Common myeloid progenitor, CD34-positive (primary cell): ENCODE data around the gene PRMT5.

ENCODE experiments used
- CTCF ChIA-PET: fragments of 350-600 bp; sonication (Branson Sonifier 250); formaldehyde crosslinking; loops from one replicate; lab custom pipeline; 2021; ENCODE audit warnings: antibody characterized with exemption; lab: Charles Lee
- POLR2A ChIA-PET: fragments of 350-600 bp; sonication (Branson Sonifier 250); formaldehyde crosslinking; loops from one replicate; lab custom pipeline; 2021; ENCODE audit warnings: antibody characterized with exemption; lab: Charles Lee
- DNase-seq, 3 donors: peaks; one replicate each; pipeline versions ENCODE4 v3.0.0 to v3.0.0-alpha.2; 2013
- H3K27ac ChIP-seq, 2 experiments: 1 replicate in 1 of 2; 2 replicates in 1 of 2; pipeline ENCODE4 v1.7.0; 2013; ENCODE audit warnings: inconsistent platforms in 2 of 2, low read length in 2 of 2, mild to moderate bottlenecking in 2 of 2, low read depth in 1 of 2, moderate library complexity in 1 of 2; ENCODE audit not compliant: severe bottlenecking in 2 of 2, insufficient read depth in 1 of 2, poor library complexity in 1 of 2
- H3K27me3 ChIP-seq, 5 experiments: replicated peaks in 2 of 5; 1 replicate in 3 of 5; 2 replicates in 2 of 5; pipeline versions ENCODE4 v1.6.1 to v1.7.0; 2013; ENCODE audit warnings: low read length in 4 of 5, mild to moderate bottlenecking in 2 of 5, moderate library complexity in 2 of 5, inconsistent platforms in 1 of 5; ENCODE audit not compliant: insufficient read depth in 5 of 5, control insufficient read depth in 4 of 5
- H3K36me3 ChIP-seq, 4 experiments: 1 replicate in 2 of 4; 2 replicates in 2 of 4; pipeline versions ENCODE4 v1.6.1 to v1.7.0; 2013; ENCODE audit warnings: low read length in 3 of 4, control low read depth in 1 of 4, mild to moderate bottlenecking in 1 of 4; ENCODE audit not compliant: control insufficient read depth in 4 of 4, insufficient read depth in 4 of 4
- H3K4me1 ChIP-seq, 4 experiments: 1 replicate in 3 of 4; 2 replicates in 1 of 4; pipeline versions ENCODE4 v1.6.1 to v1.7.1; 2013; ENCODE audit warnings: low read length in 3 of 4, mild to moderate bottlenecking in 3 of 4, control low read depth in 1 of 4, inconsistent platforms in 1 of 4, moderate library complexity in 1 of 4; ENCODE audit not compliant: control insufficient read depth in 4 of 4, insufficient read depth in 4 of 4; ENCODE audit errors: control extremely low read depth in 1 of 4
- H3K4me3 ChIP-seq, 7 experiments: 1 replicate in 4 of 7; 2 replicates in 3 of 7; pipeline versions ENCODE4 v1.5.1 to v1.7.0; 2013; ENCODE audit warnings: mild to moderate bottlenecking in 7 of 7, low read length in 6 of 7, moderate library complexity in 6 of 7, inconsistent platforms in 2 of 7, low read depth in 2 of 7, control low read depth in 1 of 7; ENCODE audit not compliant: insufficient read depth in 4 of 7, control insufficient read depth in 1 of 7; ENCODE audit errors: extremely low read depth in 1 of 7
- H3K9me3 ChIP-seq, 5 experiments: 1 replicate in 4 of 5; 2 replicates in 1 of 5; pipeline versions ENCODE4 v1.6.1 to v1.7.1; 2013; ENCODE audit warnings: low read length in 4 of 5, mild to moderate bottlenecking in 2 of 5, inconsistent platforms in 1 of 5, low read depth in 1 of 5, moderate library complexity in 1 of 5; ENCODE audit not compliant: control insufficient read depth in 4 of 5, insufficient read depth in 2 of 5; ENCODE audit errors: control extremely low read depth in 1 of 5
- WGBS: methylation state at CpG from one replicate; pipeline ENCODE4 v1.1.5; 2013; ENCODE audit not compliant: insufficient coverage; 5-methylcytosine and 5-hydroxymethylcytosine counted together

The PRMT5 gene

DNA sequence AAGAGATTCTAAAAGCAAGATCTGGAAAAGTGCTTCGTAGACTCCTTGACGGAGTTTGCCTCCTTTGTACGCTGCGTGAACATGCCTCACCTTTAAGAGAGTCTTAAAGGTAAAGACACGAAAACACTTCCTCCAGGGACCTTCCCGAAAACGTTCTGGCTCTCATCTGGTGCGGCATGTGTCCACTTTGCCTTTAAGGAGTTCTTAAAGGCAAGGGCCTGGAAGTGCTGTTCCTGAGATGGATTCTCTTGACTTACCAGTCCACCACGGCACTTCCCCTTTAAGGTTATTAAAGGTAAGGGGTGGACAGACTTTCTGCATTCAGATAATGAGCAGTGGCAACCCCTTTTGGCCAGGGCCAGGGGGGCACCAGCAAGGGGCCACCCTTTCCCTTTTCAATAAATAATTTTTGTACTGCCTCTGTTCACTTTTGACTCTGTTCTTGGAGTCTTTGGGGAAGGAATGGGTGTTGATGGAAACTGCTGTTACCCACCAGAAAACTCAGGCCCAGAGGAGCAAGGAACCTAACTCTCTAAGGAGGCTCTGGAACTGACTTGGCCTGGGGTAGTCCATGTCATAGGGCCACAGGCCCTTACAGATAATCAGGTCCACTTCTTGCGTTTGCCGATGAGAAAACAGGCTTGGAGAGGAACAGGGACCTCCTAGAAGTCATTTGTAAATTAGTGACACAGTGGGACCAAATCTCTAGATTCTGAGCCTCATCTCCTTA lies 41.8 kb downstream of the PRMT5 start:
- CTCF ChIA-PET = interaction anchor here (1.2 to 15.8 kb wide), 4 partner anchors 12 to 65 kb away, joined by 3 to 143 read pairs (median 22); partner anchors contain the start of gene LRP10
- peak; percentile 51 to 78 (median 72) for DNase-seq

DNA sequence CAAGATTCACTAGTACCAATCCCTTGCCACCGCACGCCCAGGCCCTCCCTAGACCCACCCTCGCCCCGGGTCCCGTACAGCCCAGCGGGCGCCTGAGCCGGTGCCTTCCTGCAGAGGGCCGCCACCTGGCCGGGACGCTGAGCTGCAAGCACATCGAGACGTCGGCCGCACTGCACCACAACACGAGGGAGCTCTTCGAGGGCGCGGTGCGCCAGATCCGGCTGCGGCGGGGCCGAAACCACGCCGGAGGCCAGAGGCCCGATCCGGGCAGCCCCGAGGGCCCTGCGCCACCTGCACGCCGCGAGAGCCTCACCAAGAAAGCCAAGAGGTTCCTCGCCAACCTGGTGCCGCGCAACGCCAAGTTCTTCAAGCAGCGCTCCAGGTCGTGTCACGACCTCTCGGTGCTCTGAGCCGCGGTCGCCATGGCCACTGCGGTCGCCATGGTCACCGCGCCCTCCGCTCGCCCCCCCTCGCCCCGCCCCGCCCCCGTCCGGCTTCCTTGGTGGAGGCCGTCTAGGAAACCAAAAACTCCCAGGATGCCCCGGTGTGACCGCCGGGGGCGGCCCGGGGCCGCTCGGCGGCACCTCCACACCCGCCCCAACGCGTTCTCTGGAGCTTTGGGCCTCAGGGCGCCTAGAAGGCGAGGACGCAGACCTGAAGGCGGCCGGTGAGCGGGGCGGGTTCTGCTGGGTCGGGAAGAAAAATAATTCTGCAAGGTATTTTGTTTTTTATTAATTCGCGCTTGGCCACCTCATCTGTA lies 42.5 kb downstream of the PRMT5 start:
- WGBS = 4% methylated on average over 71 of the region's 77 CpGs
- Histone ChIP-seq H3K9me3 (peaks cover 0 to 3% (median 0%) of the 10 kb centered on the region in 5 experiments), H3K27ac (peak overlapping the region in 1 of 2 experiments; percentile 55), H3K4me1 (peaks cover 0 to 24% (median 15%) of the 10 kb centered on the region in 4 experiments), H3K36me3 (no peaks in the 10 kb centered on the region), H3K27me3 (peaks cover 0 to 59% (median 17%) of the 10 kb centered on the region in 5 experiments), H3K4me3 (peak overlapping the region in 3 of 7 experiments; percentile 44 to 51 (median 46))
- DNase-seq = peak; percentile 67 to 87 (median 79)
- ChIA-PET CTCF (interaction anchor here (1.6 to 15.8 kb wide), 7 partner anchors 10 to 64 kb away, joined by 3 to 143 read pairs (median 11); partner anchors contain the start of gene LRP10), POLR2A (no interaction called here)

More for the DNA sequence above, 41.8 kb downstream of the PRMT5 start:
- Histone ChIP-seq H3K9me3 (peaks cover 0 to 3% (median 0%) of the 10 kb centered on the region in 5 experiments), H3K4me1 (peaks cover 0 to 19% (median 15%) of the 10 kb centered on the region in 4 experiments), H3K4me3 (peak overlapping the region in 3 of 7 experiments; percentile 43 to 51 (median 44)), H3K27me3 (peaks cover 0 to 52% (median 14%) of the 10 kb centered on the region in 5 experiments), H3K36me3 (no peaks in the 10 kb centered on the region), H3K27ac (peak overlapping the region in 1 of 2 experiments; percentile 55)
- 32% methylated on average over 8 of the region's 11 CpGs for whole genome bisulfite sequencing
- POLR2A ChIA-PET = no interaction called here

DNA sequence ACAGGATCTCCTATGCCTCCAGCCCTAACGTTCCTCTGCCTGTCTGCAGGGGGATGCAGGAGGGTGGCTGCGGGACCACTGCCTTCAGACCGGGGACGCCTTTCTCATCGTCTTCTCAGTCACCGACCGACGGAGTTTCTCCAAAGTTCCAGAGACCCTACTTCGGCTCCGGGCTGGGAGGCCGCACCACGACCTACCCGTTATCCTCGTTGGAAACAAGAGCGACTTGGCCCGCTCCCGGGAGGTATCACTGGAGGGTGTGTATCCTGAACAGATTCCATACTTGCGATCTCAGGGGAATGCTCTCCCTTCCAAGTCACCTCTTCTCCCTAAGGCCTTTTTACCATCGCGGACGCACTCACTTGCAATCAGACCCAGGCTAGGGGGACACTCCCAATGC lies 43.2 kb downstream of the PRMT5 start:
- peak overlapping the region in 1 of 7 experiments; percentile 51 for H3K4me3 ChIP-seq
- no peaks in the 10 kb centered on the region for H3K36me3 ChIP-seq
- peaks cover 0 to 24% (median 15%) of the 10 kb centered on the region in 4 experiments for H3K4me1 ChIP-seq
- DNase-seq = no peak
- H3K27me3 ChIP-seq = peaks cover 0 to 66% (median 17%) of the 10 kb centered on the region in 5 experiments
- ChIA-PET POLR2A (no interaction called here), CTCF (interaction anchor here (1.0 to 15.8 kb wide), 8 partner anchors 10 to 296 kb away, joined by 3 to 143 read pairs (median 6); partner anchors contain the start of gene LRP10)
- no peak overlapping the region for H3K27ac ChIP-seq
- 97% methylated on average over 17 of the region's 21 CpGs for WGBS
- peaks cover 0 to 3% (median 0%) of the 10 kb centered on the region in 5 experiments for H3K9me3 ChIP-seq

- peaks cover 0 to 3% (median 0%) of the 10 kb centered on the region in 5 experiments for H3K9me3 ChIP-seq
- 89% methylated on average over 9 of the region's 11 CpGs for WGBS
- CTCF ChIA-PET = interaction anchor here (1.0 to 15.8 kb wide), 9 partner anchors 9 to 295 kb away, joined by 3 to 143 read pairs (median 5); partner anchors contain the start of genes AJUBA and LRP10
- peaks cover 0 to 67% (median 17%) of the 10 kb centered on the region in 5 experiments for H3K27me3 ChIP-seq
- H3K27ac ChIP-seq = no peak overlapping the region
- no peak overlapping the region for H3K4me3 ChIP-seq
- no peak for DNase-seq
- no peaks in the 10 kb centered on the region for H3K36me3 ChIP-seq
- H3K4me1 ChIP-seq = peaks cover 0 to 24% (median 15%) of the 10 kb centered on the region in 4 experiments
- POLR2A ChIA-PET = interaction anchor here (0.6 kb wide), 2 partner anchors 24 to 26 kb away, joined by 3 read pairs; no protein-coding TSS in a partner anchor
Observed at GRCh38 chr14:22884738-22885523, 44.2 kb downstream of the PRMT5 start.

DNA sequence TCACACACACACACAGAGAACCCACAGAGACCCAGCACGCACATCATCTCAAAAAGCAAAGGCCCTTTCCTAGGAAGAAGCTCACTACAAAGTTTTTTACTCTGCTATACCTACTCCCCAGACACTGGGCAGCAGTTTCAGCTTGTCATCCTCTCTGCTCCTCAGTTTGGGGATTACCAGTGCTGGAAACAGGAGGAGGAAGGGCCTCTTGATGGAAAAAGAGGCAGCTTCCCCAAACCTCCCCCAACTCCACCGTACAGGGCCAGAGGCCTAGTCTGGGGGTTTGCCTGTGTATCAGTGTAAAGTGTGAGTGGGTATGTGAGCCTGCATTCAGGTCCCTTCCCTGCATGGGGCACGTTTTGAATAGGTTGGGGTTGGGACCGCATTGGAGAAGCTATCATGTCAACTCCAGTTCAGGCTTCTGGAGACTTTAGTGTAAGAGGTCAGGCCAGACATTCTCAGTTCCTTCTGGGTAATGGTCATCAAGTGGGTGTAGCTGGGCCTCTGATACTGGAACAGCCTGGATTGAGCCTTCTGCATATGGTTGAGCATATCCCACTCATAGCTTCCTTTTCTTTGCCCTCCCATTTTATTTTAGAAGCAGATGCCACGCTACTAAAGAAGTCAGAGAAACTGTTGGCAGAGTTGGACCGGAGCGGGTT lies 45.0 kb downstream of the PRMT5 start:
- H3K27me3 ChIP-seq = peaks cover 0 to 67% (median 17%) of the 10 kb centered on the region in 5 experiments
- 92% methylated on average over 5 of the region's 7 CpGs for WGBS
- H3K9me3 ChIP-seq = peaks cover 0 to 3% (median 0%) of the 10 kb centered on the region in 5 experiments
- CTCF ChIA-PET = interaction anchor here (1.6 to 15.8 kb wide), 7 partner anchors 9 to 98 kb away, joined by 3 to 143 read pairs (median 10); partner anchors contain the start of genes AJUBA and LRP10
- H3K36me3 ChIP-seq = no peaks in the 10 kb centered on the region
- no peak for DNase-seq
- H3K4me1 ChIP-seq = peaks cover 0 to 24% (median 15%) of the 10 kb centered on the region in 4 experiments
- no peak overlapping the region for H3K27ac ChIP-seq
- POLR2A ChIA-PET = interaction anchor here (0.6 kb wide), 1 partner anchor 23 kb away, joined by 3 read pairs; no protein-coding TSS in a partner anchor
- no peak overlapping the region for H3K4me3 ChIP-seq
